ENCODE data around the gene TSEN34. TPM values are rescaled to one million over a fixed set of nuclear protein-coding genes. Genes with fewer than 3 reads are reported as not detected.
"Not testable (repeated sequence)": the region's sequence is repeated elsewhere in the genome, so short reads cannot be mapped to it uniquely, and the experiment has no call there.

The TSEN34 gene
- polyA plus RNA-seq, 4 donors: 32.7 to 57.8 (median 44.8) TPM

DNA sequence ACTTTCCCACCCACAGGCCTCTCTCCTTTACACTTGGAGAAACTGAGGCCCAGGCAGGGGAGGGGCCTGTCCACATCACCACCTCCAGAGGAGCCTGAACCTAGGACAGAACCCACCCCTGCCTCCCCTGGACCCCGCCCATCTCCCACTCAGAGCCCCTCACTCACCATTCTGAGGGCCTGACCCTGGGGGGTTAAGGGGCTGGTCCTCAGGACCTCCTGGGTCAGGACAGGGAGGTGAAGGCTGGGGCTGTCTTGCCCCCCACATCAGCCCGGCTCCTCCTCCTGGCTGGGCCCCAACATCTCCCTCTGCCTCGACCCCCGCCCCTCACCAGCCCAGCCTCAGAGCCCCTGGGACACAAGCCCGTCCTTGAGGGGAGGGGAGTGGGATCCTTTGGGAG is 28.6 kb downstream of the TSEN34 start:
- not testable (repeated sequence) for H3K27me3 ChIP-seq (ENCODE audit: control insufficient read depth in 3 of 3, insufficient read depth in 3 of 3, low read length in 3 of 3); H3K4me1 ChIP-seq (ENCODE audit: control insufficient read depth in 3 of 3, insufficient read depth in 2 of 3, low read depth in 1 of 3, low read length in 2 of 3); H3K27ac ChIP-seq (ENCODE audit: low read depth in 1 of 3, low read length in 2 of 3); DNase-seq; H3K36me3 ChIP-seq (ENCODE audit: control insufficient read depth in 3 of 3, insufficient read depth in 2 of 3, low read depth in 1 of 3, low read length in 3 of 3); FAIRE-seq; H3K4me3 ChIP-seq (ENCODE audit: low read depth in 1 of 3, low read length in 3 of 3); H3K9me3 ChIP-seq (ENCODE audit: control insufficient read depth in 2 of 2, insufficient read depth in 1 of 2, low read depth in 1 of 2, low read length in 1 of 2)
- 55 to 67% (median 66%) methylated on average over 1 to 2 of the region's 5 CpGs for WGBS, 3 donors

DNA sequence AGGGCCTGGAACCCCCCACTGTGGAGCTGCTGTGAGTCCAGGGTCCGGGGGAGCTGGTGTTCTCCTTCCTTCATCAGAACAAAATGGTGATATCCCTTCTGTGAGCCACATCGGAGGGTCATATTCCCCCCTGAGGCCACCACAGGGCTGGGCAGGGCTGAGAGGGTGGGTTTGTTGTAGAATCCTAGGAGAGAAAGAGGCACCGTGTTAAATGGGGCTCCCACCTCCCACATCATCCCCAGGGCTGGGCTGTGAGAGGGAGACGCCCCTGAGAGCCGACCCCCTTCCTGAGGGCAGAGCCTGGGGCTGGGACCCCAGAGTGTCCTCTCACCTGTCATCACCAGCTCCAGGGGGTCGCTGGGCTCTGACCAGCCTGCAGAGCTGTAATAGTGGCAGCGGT is 30.8 kb downstream of the TSEN34 start:
- not testable (repeated sequence) for H3K27ac ChIP-seq (ENCODE audit: low read depth in 1 of 3, low read length in 2 of 3); H3K36me3 ChIP-seq (ENCODE audit: control insufficient read depth in 3 of 3, insufficient read depth in 2 of 3, low read depth in 1 of 3, low read length in 3 of 3); FAIRE-seq; H3K4me3 ChIP-seq (ENCODE audit: low read depth in 1 of 3, low read length in 3 of 3); H3K4me1 ChIP-seq (ENCODE audit: control insufficient read depth in 3 of 3, insufficient read depth in 2 of 3, low read depth in 1 of 3, low read length in 2 of 3); H3K9me3 ChIP-seq (ENCODE audit: control insufficient read depth in 2 of 2, insufficient read depth in 1 of 2, low read depth in 1 of 2, low read length in 1 of 2); H3K27me3 ChIP-seq (ENCODE audit: control insufficient read depth in 3 of 3, insufficient read depth in 3 of 3, low read length in 3 of 3); DNase-seq
- 67 to 76% (median 67%) methylated on average over 6 to 7 of the region's 7 CpGs for WGBS, 3 donors

DNA sequence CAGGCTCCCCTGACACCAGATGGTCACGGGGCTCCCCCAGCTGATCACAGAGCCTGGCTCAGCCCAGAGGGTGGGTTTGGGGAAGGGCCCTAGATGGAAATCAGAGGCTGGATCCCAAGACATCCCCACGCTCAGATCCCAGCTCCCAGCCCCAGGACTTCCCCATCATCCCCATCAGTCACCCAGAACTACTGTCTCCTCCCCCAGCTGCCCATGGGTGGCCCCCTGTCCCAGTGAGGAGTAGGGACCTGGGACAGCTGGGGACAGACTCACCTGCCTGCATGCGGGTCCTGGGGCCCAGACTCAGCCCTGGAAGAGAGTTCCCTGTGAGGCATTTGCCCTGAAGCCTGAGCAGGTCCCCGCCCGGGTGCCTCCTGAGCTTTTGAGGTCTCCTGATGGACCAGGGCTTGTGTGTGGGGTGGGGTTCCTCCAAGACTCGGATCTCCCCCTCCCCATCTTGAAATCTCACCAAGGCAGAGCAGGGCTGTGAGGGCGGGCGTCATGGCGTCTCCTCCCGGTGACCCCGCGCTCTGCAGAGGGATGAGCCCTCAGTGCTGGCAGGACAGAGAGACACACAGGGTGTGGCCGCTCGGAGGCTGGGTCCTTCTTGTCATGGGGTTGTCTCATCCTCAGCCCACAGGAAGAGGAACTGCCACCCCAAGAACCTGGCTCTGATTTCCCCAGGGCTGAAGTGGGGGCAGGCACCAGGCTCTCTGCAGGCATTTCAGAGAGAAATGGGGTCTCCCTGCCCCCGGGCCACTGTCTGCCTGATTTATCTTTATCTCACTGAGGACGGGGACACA is 31.6 kb downstream of the TSEN34 start, which contains the start of gene LILRB3:
Gene LILRB3 (minus strand): TSS at position 534 of the 803 bp plus-strand sequence. CDS start 31 bp downstream, at position 503.
- DNase-seq: not testable (repeated sequence)
- 44 to 57% (median 54%) methylated on average over 14 to 16 of the region's 16 CpGs for WGBS, 3 donors

GRCh38 chr19:54223277-54223936 is 32.3 kb downstream of the TSEN34 start:
- H3K4me1 ChIP-seq (ENCODE audit: control insufficient read depth in 3 of 3, insufficient read depth in 2 of 3, low read depth in 1 of 3, low read length in 2 of 3); H3K27me3 ChIP-seq (ENCODE audit: control insufficient read depth in 3 of 3, insufficient read depth in 3 of 3, low read length in 3 of 3); H3K36me3 ChIP-seq (ENCODE audit: control insufficient read depth in 3 of 3, insufficient read depth in 2 of 3, low read depth in 1 of 3, low read length in 3 of 3); H3K9me3 ChIP-seq (ENCODE audit: control insufficient read depth in 2 of 2, insufficient read depth in 1 of 2, low read depth in 1 of 2, low read length in 1 of 2); DNase-seq; H3K4me3 ChIP-seq (ENCODE audit: low read depth in 1 of 3, low read length in 3 of 3); H3K27ac ChIP-seq (ENCODE audit: low read depth in 1 of 3, low read length in 2 of 3); FAIRE-seq: not testable (repeated sequence)
- WGBS, 3 donors: 39 to 51% (median 46%) methylated on average over 14 of the region's 14 CpGs

More for the DNA sequence above, 31.6 kb downstream of the TSEN34 start, which contains the start of gene LILRB3:
- H3K4me3 ChIP-seq (ENCODE audit: low read depth in 1 of 3, low read length in 3 of 3); H3K27me3 ChIP-seq (ENCODE audit: control insufficient read depth in 3 of 3, insufficient read depth in 3 of 3, low read length in 3 of 3); H3K27ac ChIP-seq (ENCODE audit: low read depth in 1 of 3, low read length in 2 of 3); FAIRE-seq; H3K9me3 ChIP-seq (ENCODE audit: control insufficient read depth in 2 of 2, insufficient read depth in 1 of 2, low read depth in 1 of 2, low read length in 1 of 2); H3K4me1 ChIP-seq (ENCODE audit: control insufficient read depth in 3 of 3, insufficient read depth in 2 of 3, low read depth in 1 of 3, low read length in 2 of 3); H3K36me3 ChIP-seq (ENCODE audit: control insufficient read depth in 3 of 3, insufficient read depth in 2 of 3, low read depth in 1 of 3, low read length in 3 of 3): not testable (repeated sequence)

DNA sequence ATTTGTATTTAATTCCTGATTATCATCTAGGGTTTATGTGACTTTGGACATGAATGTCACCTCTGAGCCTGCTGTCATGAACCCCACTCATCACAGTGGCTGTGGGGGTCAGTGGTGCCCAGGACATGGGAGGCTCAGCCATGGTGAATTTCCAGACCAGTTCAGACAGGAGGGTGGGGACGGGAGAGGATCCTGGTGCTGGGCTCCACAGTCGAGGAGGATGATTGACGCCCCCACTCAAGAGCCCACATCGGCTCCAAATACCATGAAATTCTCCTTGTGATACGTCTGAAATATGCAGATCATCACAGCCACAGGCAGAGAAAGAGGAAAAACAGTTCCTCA is 32.8 kb downstream of the TSEN34 start:
- not testable (repeated sequence) for FAIRE-seq, DNase-seq

GRCh38 chr19:54224619-54225018 is 33.5 kb downstream of the TSEN34 start:
- not testable (repeated sequence) for H3K27ac ChIP-seq (ENCODE audit: low read depth in 1 of 3, low read length in 2 of 3); FAIRE-seq; DNase-seq; H3K4me1 ChIP-seq (ENCODE audit: control insufficient read depth in 3 of 3, insufficient read depth in 2 of 3, low read depth in 1 of 3, low read length in 2 of 3); H3K27me3 ChIP-seq (ENCODE audit: control insufficient read depth in 3 of 3, insufficient read depth in 3 of 3, low read length in 3 of 3); H3K9me3 ChIP-seq (ENCODE audit: control insufficient read depth in 2 of 2, insufficient read depth in 1 of 2, low read depth in 1 of 2, low read length in 1 of 2); H3K4me3 ChIP-seq (ENCODE audit: low read depth in 1 of 3, low read length in 3 of 3); H3K36me3 ChIP-seq (ENCODE audit: control insufficient read depth in 3 of 3, insufficient read depth in 2 of 3, low read depth in 1 of 3, low read length in 3 of 3)
- 69 to 83% (median 73%) methylated on average over 8 to 10 of the region's 10 CpGs for WGBS, 3 donors

More for the DNA sequence above, 32.8 kb downstream of the TSEN34 start:
- not testable (repeated sequence) for H3K36me3 ChIP-seq (ENCODE audit: control insufficient read depth in 3 of 3, insufficient read depth in 2 of 3, low read depth in 1 of 3, low read length in 3 of 3); H3K27me3 ChIP-seq (ENCODE audit: control insufficient read depth in 3 of 3, insufficient read depth in 3 of 3, low read length in 3 of 3); H3K4me3 ChIP-seq (ENCODE audit: low read depth in 1 of 3, low read length in 3 of 3); H3K9me3 ChIP-seq (ENCODE audit: control insufficient read depth in 2 of 2, insufficient read depth in 1 of 2, low read depth in 1 of 2, low read length in 1 of 2); H3K4me1 ChIP-seq (ENCODE audit: control insufficient read depth in 3 of 3, insufficient read depth in 2 of 3, low read depth in 1 of 3, low read length in 2 of 3); H3K27ac ChIP-seq (ENCODE audit: low read depth in 1 of 3, low read length in 2 of 3)
- 47 to 59% (median 54%) methylated on average over 4 to 5 of the region's 5 CpGs for WGBS, 3 donors

DNA sequence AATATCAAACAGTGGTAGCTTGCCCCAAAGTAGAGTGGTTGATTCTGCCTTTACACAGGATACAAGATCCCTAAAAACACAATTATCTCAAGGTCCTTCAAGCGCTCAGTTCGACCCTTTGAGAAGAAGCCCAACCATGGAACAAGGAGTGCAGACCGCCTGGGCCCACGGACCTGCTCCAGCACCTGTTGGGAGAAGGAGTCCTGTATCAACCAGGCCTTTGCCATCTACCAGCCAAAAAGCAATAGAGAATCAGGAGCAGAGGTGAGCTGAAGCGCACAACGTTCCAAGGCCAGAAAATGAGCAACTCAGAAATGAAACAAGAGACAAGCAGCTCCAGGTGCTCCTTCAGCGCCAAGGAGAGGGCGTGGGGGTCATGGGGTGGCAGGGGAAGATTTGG is 38.0 kb downstream of the TSEN34 start:
- Histone ChIP-seq H3K9me3 (ENCODE audit: control insufficient read depth in 2 of 2, insufficient read depth in 1 of 2, low read depth in 1 of 2, low read length in 1 of 2) (no peaks in the 10 kb centered on the region), H3K4me3 (ENCODE audit: low read depth in 1 of 3, low read length in 3 of 3) (no peak overlapping the region), H3K27ac (ENCODE audit: low read depth in 1 of 3, low read length in 2 of 3) (no peak overlapping the region), H3K4me1 (ENCODE audit: control insufficient read depth in 3 of 3, insufficient read depth in 2 of 3, low read depth in 1 of 3, low read length in 2 of 3) (peaks cover 0 to 9% (median 0%) of the 10 kb centered on the region in 3 donors), H3K27me3 (ENCODE audit: control insufficient read depth in 3 of 3, insufficient read depth in 3 of 3, low read length in 3 of 3) (peaks cover 0 to 9% (median 1%) of the 10 kb centered on the region in 3 donors), H3K36me3 (ENCODE audit: control insufficient read depth in 3 of 3, insufficient read depth in 2 of 3, low read depth in 1 of 3, low read length in 3 of 3) (no peaks in the 10 kb centered on the region)
- DNase-seq (no peak), FAIRE-seq (no peak)
- WGBS, 3 donors: 83 to 89% (median 88%) methylated on average over 8 of the region's 8 CpGs

- no peak for FAIRE-seq
- WGBS, 3 donors: 65 to 81% (median 71%) methylated on average over 7 of the region's 7 CpGs
Observed at GRCh38 chr19:54230031-54230430, 38.9 kb downstream of the TSEN34 start.

More at GRCh38 chr19:54230031-54230430, 38.9 kb downstream of the TSEN34 start:
- Histone ChIP-seq H3K27ac (ENCODE audit: low read depth in 1 of 3, low read length in 2 of 3) (no peak overlapping the region), H3K36me3 (ENCODE audit: control insufficient read depth in 3 of 3, insufficient read depth in 2 of 3, low read depth in 1 of 3, low read length in 3 of 3) (no peaks in the 10 kb centered on the region), H3K9me3 (ENCODE audit: control insufficient read depth in 2 of 2, insufficient read depth in 1 of 2, low read depth in 1 of 2, low read length in 1 of 2) (no peaks in the 10 kb centered on the region), H3K4me3 (ENCODE audit: low read depth in 1 of 3, low read length in 3 of 3) (no peak overlapping the region), H3K4me1 (ENCODE audit: control insufficient read depth in 3 of 3, insufficient read depth in 2 of 3, low read depth in 1 of 3, low read length in 2 of 3) (peaks cover 0 to 9% (median 0%) of the 10 kb centered on the region in 3 donors), H3K27me3 (ENCODE audit: control insufficient read depth in 3 of 3, insufficient read depth in 3 of 3, low read length in 3 of 3) (peaks cover 0 to 9% (median 1%) of the 10 kb centered on the region in 3 donors)
- no peak for DNase-seq

Measured in small intestine (tissue), 7 donors.